NCI-H2227 (cell line): Measurements from ENCODE around the gene PHACTR2.
"Not testable (repeated sequence)": the region's sequence is repeated elsewhere in the genome, so short reads cannot be mapped to it uniquely, and the experiment has no call there.

Experiments used
- DNase-seq: peaks from one replicate; lab custom pipeline; 2025; ENCODE audit not compliant: unreplicated experiment; lab: John Stamatoyannopoulos, UW

Gene PHACTR2

GRCh38 chr6:143677891-143678791, at the start of gene PHACTR2:
Gene PHACTR2 (plus strand): TSS chr6:143677965. CDS start chr6:143678164, 199 bp downstream.
- DNase-seq, result peak; percentile 40

- DNase-seq, result no peak
Measured at GRCh38 chr6:143629104-143630080, 48.4 kb upstream of the PHACTR2 start.

- DNase-seq, result not testable (repeated sequence)
Measured at GRCh38 chr6:143631196-143631595, 46.6 kb upstream of the PHACTR2 start.

- no peak for DNase-seq
Measured at GRCh38 chr6:143632894-143633293, 44.9 kb upstream of the PHACTR2 start.

- DNase-seq, result no peak
Measured at GRCh38 chr6:143634486-143634885, 43.3 kb upstream of the PHACTR2 start.

GRCh38 chr6:143637691-143638090, 40.1 kb upstream of the PHACTR2 start:
- peak; percentile 6 for DNase-seq

GRCh38 chr6:143642403-143642802, 35.4 kb upstream of the PHACTR2 start:
- DNase-seq, result no peak

GRCh38 chr6:143647191-143647590, 30.6 kb upstream of the PHACTR2 start:
- no peak for DNase-seq

GRCh38 chr6:143647732-143648131, 30.0 kb upstream of the PHACTR2 start:
- DNase-seq, result no peak

GRCh38 chr6:143649319-143649718, 28.4 kb upstream of the PHACTR2 start:
- not testable (repeated sequence) for DNase-seq

- DNase-seq, result not testable (repeated sequence)
Measured at GRCh38 chr6:143651328-143651727, 26.4 kb upstream of the PHACTR2 start.

GRCh38 chr6:143652841-143653331, 24.9 kb upstream of the PHACTR2 start:
- no peak for DNase-seq

- DNase-seq, result no peak
Measured at GRCh38 chr6:143655541-143655940, 22.2 kb upstream of the PHACTR2 start.

GRCh38 chr6:143656026-143656425, 21.7 kb upstream of the PHACTR2 start:
- DNase-seq, result no peak

GRCh38 chr6:143657809-143658208, 20.0 kb upstream of the PHACTR2 start:
- DNase-seq, result no peak

GRCh38 chr6:143660170-143660569, 17.6 kb upstream of the PHACTR2 start:
- not testable (repeated sequence) for DNase-seq

- DNase-seq, result no peak
Measured at GRCh38 chr6:143664171-143664570, 13.6 kb upstream of the PHACTR2 start.

GRCh38 chr6:143666007-143666406, 11.8 kb upstream of the PHACTR2 start:
- DNase-seq, result not testable (repeated sequence)

GRCh38 chr6:143669483-143669882, 8.3 kb upstream of the PHACTR2 start:
- not testable (repeated sequence) for DNase-seq

GRCh38 chr6:143673669-143674068, 4.1 kb upstream of the PHACTR2 start:
- no peak for DNase-seq
